ENCODE data around the gene XPO1.
"Not testable (repeated sequence)": the region's sequence is repeated elsewhere in the genome, so short reads cannot be mapped to it uniquely, and the experiment has no call there.

XPO1 gene

DNA sequence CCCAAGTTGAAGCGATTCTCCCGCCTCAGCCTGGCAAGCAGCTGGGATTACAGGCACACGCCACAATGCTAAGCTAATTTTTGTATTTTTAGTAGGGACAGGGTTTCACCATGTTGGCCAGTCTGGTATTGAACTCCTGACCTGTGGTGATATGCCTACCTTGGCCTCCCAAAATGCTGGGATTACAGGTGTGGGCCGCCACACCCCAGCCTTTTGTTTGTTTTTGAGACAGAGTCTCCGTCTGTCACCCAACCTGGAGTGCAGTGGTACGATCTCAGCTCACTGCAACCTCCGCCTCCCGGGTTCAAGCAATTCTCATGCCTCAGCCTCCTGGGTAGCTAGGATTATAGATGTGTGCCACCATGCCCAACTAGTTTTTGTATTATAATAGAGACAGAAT is 83.2 kb downstream of the XPO1 start:
- H3K9me3 ChIP-seq (replicated peaks in 1 of 2; ENCODE audit: control insufficient read depth in 2 of 2, insufficient read depth in 1 of 2, low read depth in 1 of 2, low read length in 2 of 2); H3K9ac ChIP-seq (ENCODE audit: low read depth, low read length, poor library complexity); H3K4me1 ChIP-seq (ENCODE audit: control insufficient read depth in 2 of 2, insufficient read depth in 1 of 2, low read depth in 1 of 2, low read length in 2 of 2); H3K18ac ChIP-seq (ENCODE audit: low read length); H3K23ac ChIP-seq (ENCODE audit: low read depth, low read length, poor library complexity); H3K27ac ChIP-seq (replicated peaks; ENCODE audit: low read length); H2BK120ac ChIP-seq (ENCODE audit: low read depth, low read length); H2AK5ac ChIP-seq (ENCODE audit: low read depth, low read length); H3K79me1 ChIP-seq (ENCODE audit: low read depth, low read length); H3K4me2 ChIP-seq (ENCODE audit: insufficient read depth, low read length, poor library complexity, severe bottlenecking); H4K91ac ChIP-seq (ENCODE audit: low read depth, low read length, poor library complexity); H2BK5ac ChIP-seq (ENCODE audit: low read length); H3K14ac ChIP-seq (ENCODE audit: low read length); H2AFZ ChIP-seq (ENCODE audit: low read length); DNase-seq (ENCODE audit: low spot score); H3K4ac ChIP-seq (ENCODE audit: low read length); H3K4me3 ChIP-seq (ENCODE audit: low read length in 2 of 2); H2BK15ac ChIP-seq (ENCODE audit: low read length); H3K36me3 ChIP-seq (replicated peaks in 1 of 2; ENCODE audit: control insufficient read depth in 2 of 2, insufficient read depth in 2 of 2, low read length in 2 of 2); H4K8ac ChIP-seq (ENCODE audit: low read depth, low read length); H3K27me3 ChIP-seq (ENCODE audit: control insufficient read depth in 3 of 3, insufficient read depth in 3 of 3, low read depth in 1 of 3, low read length in 3 of 3); H2BK12ac ChIP-seq (ENCODE audit: low read length): not testable (repeated sequence)
- no CpG with 5 or more reads among the region's 8 CpGs for WGBS, 2 donors (ENCODE audit: extremely low coverage in 2 of 2, insufficient read length in 2 of 2, insufficient replicate concordance in 1 of 2)

DNA sequence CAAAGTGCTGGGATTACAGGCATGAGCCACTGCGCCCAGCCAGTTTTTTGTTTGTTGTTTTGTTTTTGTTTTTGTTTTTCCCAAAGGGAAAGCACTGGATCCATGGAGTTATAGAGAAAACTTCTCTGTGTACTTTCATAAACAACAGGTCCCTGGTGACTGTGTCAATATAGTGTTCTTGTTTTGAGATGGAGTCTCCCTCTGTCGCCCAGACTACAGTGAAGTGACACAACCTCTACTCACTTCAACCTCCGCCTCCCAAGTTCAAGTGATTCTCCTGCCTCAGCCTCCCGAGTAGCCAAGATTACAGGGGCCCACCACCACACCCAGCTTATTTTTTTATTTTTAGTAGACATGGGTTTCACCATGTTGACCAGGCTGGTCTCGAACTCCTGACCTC is 83.8 kb downstream of the XPO1 start:
- Histone ChIP-seq H3K14ac (ENCODE audit: low read length) (no peak overlapping the region), H3K9me3 (replicated peaks in 1 of 2; ENCODE audit: control insufficient read depth in 2 of 2, insufficient read depth in 1 of 2, low read depth in 1 of 2, low read length in 2 of 2) (no peaks in the 10 kb centered on the region), H3K4me1 (ENCODE audit: control insufficient read depth in 2 of 2, insufficient read depth in 1 of 2, low read depth in 1 of 2, low read length in 2 of 2) (no peaks in the 10 kb centered on the region), H4K91ac (ENCODE audit: low read depth, low read length, poor library complexity) (no peak overlapping the region), H3K9ac (ENCODE audit: low read depth, low read length, poor library complexity) (no peak overlapping the region), H3K23ac (ENCODE audit: low read depth, low read length, poor library complexity) (no peak overlapping the region), H3K4me3 (ENCODE audit: low read length in 2 of 2) (no peak overlapping the region), H2BK120ac (ENCODE audit: low read depth, low read length) (no peak overlapping the region), H2BK15ac (ENCODE audit: low read length) (no peak overlapping the region), H2AK5ac (ENCODE audit: low read depth, low read length) (no peak overlapping the region), H2BK12ac (ENCODE audit: low read length) (no peak overlapping the region), H4K8ac (ENCODE audit: low read depth, low read length) (no peak overlapping the region), H2BK5ac (ENCODE audit: low read length) (no peak overlapping the region), H3K18ac (ENCODE audit: low read length) (no peak overlapping the region), H3K27ac (replicated peaks; ENCODE audit: low read length) (no peak overlapping the region), H3K36me3 (replicated peaks in 1 of 2; ENCODE audit: control insufficient read depth in 2 of 2, insufficient read depth in 2 of 2, low read length in 2 of 2) (peaks cover 0 to 2% of the 10 kb centered on the region in 2 donors), H2AFZ (ENCODE audit: low read length) (no peak overlapping the region), H3K4me2 (ENCODE audit: insufficient read depth, low read length, poor library complexity, severe bottlenecking) (no peak overlapping the region), H3K27me3 (ENCODE audit: control insufficient read depth in 3 of 3, insufficient read depth in 3 of 3, low read depth in 1 of 3, low read length in 3 of 3) (no peaks in the 10 kb centered on the region), H3K79me1 (ENCODE audit: low read depth, low read length) (peaks cover 3% of the 10 kb centered on the region), H3K4ac (ENCODE audit: low read length) (no peak overlapping the region)
- no CpG with 5 or more reads among the region's 5 CpGs for WGBS, 2 donors (ENCODE audit: extremely low coverage in 2 of 2, insufficient read length in 2 of 2, insufficient replicate concordance in 1 of 2)
- DNase-seq (ENCODE audit: low spot score), result no peak

DNA sequence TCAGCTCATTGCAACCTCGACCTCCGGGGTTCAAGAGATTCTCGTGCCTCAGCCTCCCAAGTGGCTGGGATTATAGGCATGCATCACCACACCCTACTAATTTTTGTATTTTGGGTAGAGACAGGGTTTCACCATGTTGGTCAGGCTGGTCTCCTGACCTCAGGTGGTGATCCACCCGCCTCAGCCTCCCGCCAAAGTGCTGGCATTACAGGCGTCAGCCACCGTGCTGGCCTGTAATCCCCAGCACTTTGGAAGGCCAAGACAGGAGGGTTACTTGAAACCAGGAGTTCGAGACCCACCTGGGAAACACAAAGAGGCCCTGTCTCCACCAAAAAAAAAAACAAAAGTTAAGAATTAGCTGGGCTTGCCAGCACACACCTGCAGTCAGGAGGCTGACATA is 85.8 kb downstream of the XPO1 start:
- no peak overlapping the region for H2AK5ac ChIP-seq (ENCODE audit: low read depth, low read length)
- H2BK12ac ChIP-seq (ENCODE audit: low read length), result no peak overlapping the region
- H3K79me1 ChIP-seq (ENCODE audit: low read depth, low read length), result peaks cover 7% of the 10 kb centered on the region
- H3K4me3 ChIP-seq (ENCODE audit: low read length in 2 of 2), result no peak overlapping the region
- no peak overlapping the region for H2BK120ac ChIP-seq (ENCODE audit: low read depth, low read length)
- no peak overlapping the region for H3K18ac ChIP-seq (ENCODE audit: low read length)
- H3K9me3 ChIP-seq (replicated peaks in 1 of 2; ENCODE audit: control insufficient read depth in 2 of 2, insufficient read depth in 1 of 2, low read depth in 1 of 2, low read length in 2 of 2), result no peaks in the 10 kb centered on the region
- WGBS, 2 donors (ENCODE audit: extremely low coverage in 2 of 2, insufficient read length in 2 of 2, insufficient replicate concordance in 1 of 2), result no CpG with 5 or more reads among the region's 8 CpGs
- no peak overlapping the region for H2BK15ac ChIP-seq (ENCODE audit: low read length)
- no peak overlapping the region for H3K4ac ChIP-seq (ENCODE audit: low read length)
- no peak overlapping the region for H2AFZ ChIP-seq (ENCODE audit: low read length)
- no peak for DNase-seq (ENCODE audit: low spot score)
- no peak overlapping the region for H4K91ac ChIP-seq (ENCODE audit: low read depth, low read length, poor library complexity)
- H3K23ac ChIP-seq (ENCODE audit: low read depth, low read length, poor library complexity), result no peak overlapping the region
- no peak overlapping the region for H2BK5ac ChIP-seq (ENCODE audit: low read length)
- no peak overlapping the region for H3K27ac ChIP-seq (replicated peaks; ENCODE audit: low read length)
- no peaks in the 10 kb centered on the region for H3K27me3 ChIP-seq (ENCODE audit: control insufficient read depth in 3 of 3, insufficient read depth in 3 of 3, low read depth in 1 of 3, low read length in 3 of 3)
- H3K14ac ChIP-seq (ENCODE audit: low read length), result no peak overlapping the region
- no peak overlapping the region for H4K8ac ChIP-seq (ENCODE audit: low read depth, low read length)
- H3K36me3 ChIP-seq (replicated peaks in 1 of 2; ENCODE audit: control insufficient read depth in 2 of 2, insufficient read depth in 2 of 2, low read length in 2 of 2), result peaks cover 0 to 2% of the 10 kb centered on the region in 2 donors
- no peak overlapping the region for H3K9ac ChIP-seq (ENCODE audit: low read depth, low read length, poor library complexity)
- no peak overlapping the region for H3K4me2 ChIP-seq (ENCODE audit: insufficient read depth, low read length, poor library complexity, severe bottlenecking)
- no peaks in the 10 kb centered on the region for H3K4me1 ChIP-seq (ENCODE audit: control insufficient read depth in 2 of 2, insufficient read depth in 1 of 2, low read depth in 1 of 2, low read length in 2 of 2)

DNA sequence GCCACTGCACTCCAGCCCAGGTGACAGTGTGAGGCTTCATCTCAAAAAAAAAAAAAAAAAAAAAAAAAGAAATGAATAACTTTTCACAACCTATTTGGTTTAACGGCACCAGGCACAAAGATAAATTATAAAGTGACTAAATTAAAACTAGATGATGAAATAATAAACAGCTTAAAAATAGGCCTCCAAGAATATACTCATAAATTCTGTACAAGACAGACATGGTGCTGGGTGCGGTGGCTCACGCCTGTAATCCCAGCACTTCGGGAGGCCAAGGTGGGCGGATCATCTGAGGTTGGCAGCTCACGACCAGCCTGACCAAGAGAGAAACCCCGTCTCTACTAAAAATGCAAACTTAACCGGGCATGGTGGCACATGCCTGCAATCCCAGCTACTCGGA is 87.0 kb downstream of the XPO1 start:
- Histone ChIP-seq H2BK5ac (ENCODE audit: low read length) (no peak overlapping the region), H3K4me1 (ENCODE audit: control insufficient read depth in 2 of 2, insufficient read depth in 1 of 2, low read depth in 1 of 2, low read length in 2 of 2) (no peaks in the 10 kb centered on the region), H3K4ac (ENCODE audit: low read length) (no peak overlapping the region), H3K4me2 (ENCODE audit: insufficient read depth, low read length, poor library complexity, severe bottlenecking) (no peak overlapping the region), H3K27me3 (ENCODE audit: control insufficient read depth in 3 of 3, insufficient read depth in 3 of 3, low read depth in 1 of 3, low read length in 3 of 3) (no peaks in the 10 kb centered on the region), H3K79me1 (ENCODE audit: low read depth, low read length) (peaks cover 5% of the 10 kb centered on the region), H2AFZ (ENCODE audit: low read length) (no peak overlapping the region), H3K36me3 (replicated peaks in 1 of 2; ENCODE audit: control insufficient read depth in 2 of 2, insufficient read depth in 2 of 2, low read length in 2 of 2) (peaks cover 0 to 2% of the 10 kb centered on the region in 2 donors), H3K4me3 (ENCODE audit: low read length in 2 of 2) (no peak overlapping the region), H3K27ac (replicated peaks; ENCODE audit: low read length) (no peak overlapping the region), H3K18ac (ENCODE audit: low read length) (no peak overlapping the region), H3K9ac (ENCODE audit: low read depth, low read length, poor library complexity) (no peak overlapping the region), H2BK120ac (ENCODE audit: low read depth, low read length) (no peak overlapping the region), H2AK5ac (ENCODE audit: low read depth, low read length) (no peak overlapping the region), H2BK12ac (ENCODE audit: low read length) (no peak overlapping the region), H2BK15ac (ENCODE audit: low read length) (no peak overlapping the region), H3K9me3 (replicated peaks in 1 of 2; ENCODE audit: control insufficient read depth in 2 of 2, insufficient read depth in 1 of 2, low read depth in 1 of 2, low read length in 2 of 2) (no peaks in the 10 kb centered on the region), H4K91ac (ENCODE audit: low read depth, low read length, poor library complexity) (no peak overlapping the region), H3K23ac (ENCODE audit: low read depth, low read length, poor library complexity) (no peak overlapping the region), H3K14ac (ENCODE audit: low read length) (no peak overlapping the region), H4K8ac (ENCODE audit: low read depth, low read length) (no peak overlapping the region)
- DNase-seq (ENCODE audit: low spot score), result no peak
- no CpG with 5 or more reads among the region's 9 CpGs for WGBS, 2 donors (ENCODE audit: extremely low coverage in 2 of 2, insufficient read length in 2 of 2, insufficient replicate concordance in 1 of 2)
